ENCODE measurements around the gene C1orf56. TPM values are rescaled to one million over a fixed set of nuclear protein-coding genes. Genes with fewer than 3 reads are reported as not detected.

Gene C1orf56
- total RNA-seq, 4 donors from 2014 or later: 1.3 to 2.5 (median 1.4) TPM; not detected in 1

GRCh38 chr1:151006327-151007052 is 41.1 kb upstream of the C1orf56 start, which contains the start of gene MINDY1:
MINDY1 (minus strand) TSS chr1:151006902; CDS start chr1:151002617, 4,285 bp downstream.
- H3K27me3 ChIP-seq: no peaks in the 10 kb centered on the region
- peaks cover 0 to 74% (median 14%) of the 10 kb centered on the region in 4 donors for H3K4me1 ChIP-seq
- peaks cover 0 to 15% (median 0%) of the 10 kb centered on the region in 3 donors for H3K36me3 ChIP-seq
- peak; percentile 58 to 86 (median 78) for DNase-seq
- TF ChIP-seq CTCF (IDR thresholded peaks at IDR 0.05) (peak in 4 of 6 experiments; percentile 20 to 58 (median 53)), POLR2A (IDR thresholded peaks at IDR 0.05) (peak; percentile 61 to 79)
- peak within 1 kb of the TSS; percentile 53 to 78 (median 61) for H3K4me3 ChIP-seq
- H3K27ac ChIP-seq: peak within 1 kb of the TSS; percentile 78 to 94 (median 85)
- no peaks in the 10 kb centered on the region for H3K9me3 ChIP-seq

DNA sequence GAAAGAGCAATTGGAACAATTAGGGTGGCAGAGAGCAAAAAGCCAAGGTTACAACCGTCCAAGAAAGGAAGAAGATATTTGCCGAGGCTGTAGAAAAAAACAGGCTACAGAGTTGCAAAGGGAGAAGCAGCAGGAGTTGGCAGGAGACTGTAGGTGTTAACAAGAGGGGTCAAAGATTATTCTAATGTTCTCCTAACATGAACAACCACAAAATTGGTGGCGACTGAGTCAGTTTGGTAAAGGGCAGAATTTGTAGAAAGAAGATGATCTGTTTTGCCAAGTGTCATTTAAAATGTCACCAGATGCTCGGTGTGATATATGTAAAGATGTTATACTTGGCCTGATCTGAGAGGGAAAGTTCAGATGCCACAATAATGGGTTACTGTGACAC is 39.7 kb upstream of the C1orf56 start:
- peaks cover 4 to 80% (median 14%) of the 10 kb centered on the region in 4 donors for H3K4me1 ChIP-seq
- TF ChIP-seq POLR2A (IDR thresholded peaks at IDR 0.05): no peak
- DNase-seq: no peak
- H3K27ac ChIP-seq: peak overlapping the region; percentile 78 to 94 (median 85)
- H3K27me3 ChIP-seq: no peaks in the 10 kb centered on the region
- no peaks in the 10 kb centered on the region for H3K9me3 ChIP-seq
- H3K36me3 ChIP-seq: peaks cover 0 to 2% (median 0%) of the 10 kb centered on the region in 3 donors
- H3K4me3 ChIP-seq: peak overlapping the region; percentile 59 to 78 (median 66)

- H3K36me3 ChIP-seq: no peaks in the 10 kb centered on the region
- TF ChIP-seq POLR2A (IDR thresholded peaks at IDR 0.05) (peak; percentile 46 to 54), CTCF (IDR thresholded peaks at IDR 0.05) (peak in 3 of 6 experiments; percentile 11 to 28 (median 21))
- peaks cover 4 to 80% (median 14%) of the 10 kb centered on the region in 4 donors for H3K4me1 ChIP-seq
Observed at GRCh38 chr1:151008244-151009205, 39.0 kb upstream of the C1orf56 start, which contains the start of gene PRUNE1. PRUNE1 (plus strand) TSS chr1:151008449; CDS start chr1:151008633, 184 bp downstream.

GRCh38 chr1:151009206-151009587 is 38.4 kb upstream of the C1orf56 start:
- peaks cover 4 to 79% (median 14%) of the 10 kb centered on the region in 4 donors for H3K4me1 ChIP-seq
- no peaks in the 10 kb centered on the region for H3K27me3 ChIP-seq
- peak overlapping the region; percentile 59 to 78 (median 66) for H3K4me3 ChIP-seq
- TF ChIP-seq CTCF (IDR thresholded peaks at IDR 0.05): no peak
- TF ChIP-seq POLR2A (IDR thresholded peaks at IDR 0.05): no peak
- H3K27ac ChIP-seq: peak overlapping the region; percentile 78 to 94 (median 85)
- H3K36me3 ChIP-seq: no peaks in the 10 kb centered on the region
- DNase-seq: no peak
- H3K9me3 ChIP-seq: no peaks in the 10 kb centered on the region

More at GRCh38 chr1:151008244-151009205, 39.0 kb upstream of the C1orf56 start, which contains the start of gene PRUNE1:
- Histone ChIP-seq H3K4me3 (peak within 1 kb of the TSS; percentile 59 to 78 (median 66)), H3K27ac (peak within 1 kb of the TSS; percentile 78 to 94 (median 85)), H3K27me3 (no peaks in the 10 kb centered on the region), H3K9me3 (no peaks in the 10 kb centered on the region)
- peak; percentile 94 to 98 (median 98) for DNase-seq

- H3K36me3 ChIP-seq: no peaks in the 10 kb centered on the region
- TF ChIP-seq CTCF (IDR thresholded peaks at IDR 0.05): no peak
- no peak for TF ChIP-seq POLR2A (IDR thresholded peaks at IDR 0.05)
- no peaks in the 10 kb centered on the region for H3K27me3 ChIP-seq
- peak overlapping the region in 1 of 4 donors; percentile 59 for H3K4me3 ChIP-seq
- H3K27ac ChIP-seq: peak overlapping the region in 2 of 4 donors; percentile 78 to 84
- H3K4me1 ChIP-seq: peaks cover 4 to 74% (median 14%) of the 10 kb centered on the region in 4 donors
- no peaks in the 10 kb centered on the region for H3K9me3 ChIP-seq
- DNase-seq: no peak
Observed at GRCh38 chr1:151009674-151010345, 37.7 kb upstream of the C1orf56 start.

Measured in Peyer's patch (tissue), 4 donors.